PC-3 (cell line): ENCODE data around the gene HELQ. TPM values are rescaled to one million over a fixed set of nuclear protein-coding genes. Genes with fewer than 3 reads are reported as not detected.

Source experiments
- ATAC-seq: fragments of 200-7000 bp; cut with Tn5 transposase; 2 replicates; pipeline ENCODE4 v1.9.1; 2020; ENCODE audit warnings: mild to moderate bottlenecking, moderate library complexity
- BruUV-seq: library from RNA; stranded (reverse); fragments of 400-500 nt; replicated peaks from 2 replicates; lab custom pipeline; 2021; lab: Mats Ljungman, UMichigan
- CTCF ChIA-PET: fragments of 300-600 bp; sonication (Branson Sonifier 250); formaldehyde crosslinking; loops from one replicate; lab custom pipeline; 2022; ENCODE audit warnings: antibody characterized with exemption; lab: Charles Lee
- POLR2A ChIA-PET: fragments of 300-600 bp; sonication (Branson Sonifier 250); formaldehyde crosslinking; loops from one replicate; lab custom pipeline; 2022; ENCODE audit warnings: antibody characterized with exemption; ENCODE audit not compliant: unreplicated experiment; lab: Charles Lee
- DNase-seq: peaks from one replicate; pipeline ENCODE4 v3.0.0-alpha.2; 2015
- H2AFZ ChIP-seq: fragments of 300-600 bp; sonication (generic); 2 replicates; pipeline ENCODE4 v1.6.0; 2016; ENCODE audit warnings: antibody characterized with exemption, low read length
- H3F3A ChIP-seq: fragments of 300-600 bp; sonication (generic); one replicate; pipeline ENCODE4 v1.6.0; 2017; ENCODE audit warnings: antibody characterized with exemption, low read length, control low read depth, mild to moderate bottlenecking; ENCODE audit not compliant: unreplicated experiment
- H3K27ac ChIP-seq: fragments of 300-600 bp; sonication (generic); 2 replicates; pipeline ENCODE4 v1.5.1; 2016; ENCODE audit warnings: mild to moderate bottlenecking, low read length
- H3K27me3 ChIP-seq: fragments of 300-600 bp; sonication (generic); 2 replicates; pipeline ENCODE4 v1.6.1; 2016; ENCODE audit warnings: low read length, mixed read lengths
- H3K36me3 ChIP-seq: fragments of 300-600 bp; sonication (generic); 2 replicates; pipeline ENCODE4 v1.6.1; 2016; ENCODE audit warnings: low read depth, mixed run types, low read length, mixed read lengths
- H3K4me1 ChIP-seq: fragments of 300-600 bp; sonication (generic); 2 replicates; pipeline ENCODE4 v1.5.1; 2016; ENCODE audit warnings: low read length; ENCODE audit not compliant: insufficient read depth
- H3K4me2 ChIP-seq: fragments of 300-600 bp; sonication (generic); 2 replicates; pipeline ENCODE4 v1.6.0; 2016; ENCODE audit warnings: low read length
- H3K4me3 ChIP-seq: fragments of 300-600 bp; sonication (generic); 2 replicates; pipeline ENCODE4 v1.5.1; 2016; ENCODE audit warnings: mild to moderate bottlenecking, low read length, mixed read lengths
- H3K79me2 ChIP-seq: fragments of 300-600 bp; sonication (generic); 2 replicates; pipeline ENCODE4 v1.6.1; 2017; ENCODE audit warnings: low read length, mixed read lengths
- H3K9ac ChIP-seq: fragments of 300-600 bp; sonication (generic); 2 replicates; pipeline ENCODE4 v1.6.0; 2016; ENCODE audit warnings: mild to moderate bottlenecking, low read length
- H3K9me2 ChIP-seq: fragments of 300-600 bp; sonication (generic); replicated peaks from 2 replicates; pipeline ENCODE4 v1.6.1; 2016; ENCODE audit warnings: mixed run types, low read length, mixed read lengths
- H3K9me3 ChIP-seq: fragments of 300-600 bp; sonication (generic); 2 replicates; pipeline ENCODE4 v1.6.1; 2016; ENCODE audit warnings: low read length, mixed read lengths
- H4K20me1 ChIP-seq: fragments of 300-600 bp; sonication (generic); 2 replicates; pipeline ENCODE4 v1.6.1; 2016; ENCODE audit warnings: low read length, mixed read lengths
- EZH2 ChIP-seq: fragments of 300-600 bp; sonication (generic); IDR thresholded peaks from one replicate; pipeline ENCODE4 v1.6.1; 2017; ENCODE audit warnings: antibody characterized with exemption, mild to moderate bottlenecking, low read length; ENCODE audit not compliant: unreplicated experiment
- EZH2phosphoT487 ChIP-seq: fragments of 300-600 bp; sonication (generic); IDR thresholded peaks from 2 replicates; pipeline ENCODE4 v1.6.1; 2018; ENCODE audit warnings: mild to moderate bottlenecking, antibody characterized with exemption, low read length, borderline replicate concordance
- intact Hi-C: fragments of 100-400 bp; cut with micrococcal nuclease; formaldehyde crosslinking; loops from 2 replicates; pipeline ENCODE4 v1.9.0; 2023
- total RNA-seq: library from RNA; depleted of rRNA; stranded (reverse); fragments of >200 nt; gene quantifications from 2 replicates; pipeline ENCODE4 v1.2.3, GENCODE V29; 2014
- TF ChIP-seq, protein P1 (sequence below): fragments of 300-600 bp; sonication (generic); conservative IDR thresholded peaks from 2 replicates; pipeline ENCODE4 v1.5.1; 2017; ENCODE audit warnings: antibody characterized with exemption, low read depth, mild to moderate bottlenecking, low read length

HELQ gene
- total RNA-seq, 1 experiment from 2014 or later, result 7.3 TPM

DNA sequence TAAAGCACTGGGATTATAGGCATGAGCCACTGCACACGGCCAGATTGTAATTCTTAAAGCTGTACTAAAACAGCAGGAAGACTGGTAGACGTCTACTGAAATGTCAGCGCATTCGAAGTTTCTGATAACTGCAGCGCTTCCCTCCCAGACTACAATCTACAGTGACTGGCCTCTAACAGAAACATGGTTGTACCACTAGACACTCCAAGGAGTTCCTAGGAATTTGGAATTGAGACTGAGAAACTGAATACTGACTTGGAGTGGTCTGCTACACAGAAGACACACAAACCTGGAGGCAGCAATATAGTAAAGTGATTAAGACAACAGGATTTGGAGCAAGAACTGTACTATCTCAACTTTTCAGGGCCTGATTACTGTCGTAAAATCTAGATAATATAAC lies 937 bp downstream of the HELQ start:
- no peak for ATAC-seq
- POLR2A ChIA-PET, result interaction anchor here (0.7 kb wide), 1 partner anchor 26 kb away, joined by 4 read pairs; no protein-coding TSS in a partner anchor
- peak overlapping the region; percentile 95; the same call in 1 of the 2 replicates for H2AFZ ChIP-seq

DNA sequence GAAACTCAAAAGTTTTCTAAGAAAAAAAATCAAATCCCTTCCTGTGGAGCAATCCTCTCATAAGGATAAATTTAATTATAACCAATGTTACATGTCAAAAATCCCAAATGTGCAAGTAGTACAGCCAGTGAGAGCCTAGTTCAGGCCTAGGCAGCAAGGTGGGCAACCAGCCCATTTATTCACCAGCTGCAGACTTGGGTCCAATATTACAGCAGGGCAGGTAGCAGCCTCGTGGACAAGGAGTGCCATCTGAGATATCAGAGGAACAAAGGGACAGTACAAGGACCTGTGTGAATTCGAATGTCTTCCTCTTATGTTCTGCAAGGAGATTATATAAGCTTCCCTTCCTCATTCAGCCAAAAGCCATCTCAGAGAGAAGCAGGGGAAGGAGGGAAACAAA lies 6.6 kb downstream of the HELQ start:
- peaks cover 8% of the 10 kb centered on the region; the same call in 1 of the 2 replicates for H3K36me3 ChIP-seq
- ChIA-PET POLR2A (no interaction called here), CTCF (no interaction called here)
- intact Hi-C loops, result no loop called here
- no peak for ATAC-seq
- H3K9me3 ChIP-seq, result no peaks in the 10 kb centered on the region
- no peak overlapping the region for H2AFZ ChIP-seq
- H3K4me3 ChIP-seq, result no peak overlapping the region
- no peaks in the 10 kb centered on the region for H3K9me2 ChIP-seq
- no TSS peak for BruUV-seq
- no peaks in the 10 kb centered on the region for H3K27me3 ChIP-seq
- H3K27ac ChIP-seq, result no peak overlapping the region
- no peak overlapping the region for H3K4me2 ChIP-seq
- TF ChIP-seq, protein P1, sequence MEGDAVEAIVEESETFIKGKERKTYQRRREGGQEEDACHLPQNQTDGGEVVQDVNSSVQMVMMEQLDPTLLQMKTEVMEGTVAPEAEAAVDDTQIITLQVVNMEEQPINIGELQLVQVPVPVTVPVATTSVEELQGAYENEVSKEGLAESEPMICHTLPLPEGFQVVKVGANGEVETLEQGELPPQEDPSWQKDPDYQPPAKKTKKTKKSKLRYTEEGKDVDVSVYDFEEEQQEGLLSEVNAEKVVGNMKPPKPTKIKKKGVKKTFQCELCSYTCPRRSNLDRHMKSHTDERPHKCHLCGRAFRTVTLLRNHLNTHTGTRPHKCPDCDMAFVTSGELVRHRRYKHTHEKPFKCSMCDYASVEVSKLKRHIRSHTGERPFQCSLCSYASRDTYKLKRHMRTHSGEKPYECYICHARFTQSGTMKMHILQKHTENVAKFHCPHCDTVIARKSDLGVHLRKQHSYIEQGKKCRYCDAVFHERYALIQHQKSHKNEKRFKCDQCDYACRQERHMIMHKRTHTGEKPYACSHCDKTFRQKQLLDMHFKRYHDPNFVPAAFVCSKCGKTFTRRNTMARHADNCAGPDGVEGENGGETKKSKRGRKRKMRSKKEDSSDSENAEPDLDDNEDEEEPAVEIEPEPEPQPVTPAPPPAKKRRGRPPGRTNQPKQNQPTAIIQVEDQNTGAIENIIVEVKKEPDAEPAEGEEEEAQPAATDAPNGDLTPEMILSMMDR, result no peak
- no peak for TF ChIP-seq EZH2phosphoT487
- TF ChIP-seq EZH2, result no peak
- H3F3A ChIP-seq, result no peaks in the 10 kb centered on the region
- H3K9ac ChIP-seq, result no peak overlapping the region
- H3K79me2 ChIP-seq, result peaks cover 11% of the 10 kb centered on the region
- DNase-seq, result no peak
- no peaks in the 10 kb centered on the region for H3K4me1 ChIP-seq
- no peaks in the 10 kb centered on the region for H4K20me1 ChIP-seq

More for the DNA sequence above, 937 bp downstream of the HELQ start:
- intact Hi-C loops, result no loop called here
- Histone ChIP-seq H3K4me1 (peaks cover 11% of the 10 kb centered on the region), H3K79me2 (peaks cover 55% of the 10 kb centered on the region), H3K27ac (no peak overlapping the region), H3K36me3 (peaks cover 20% of the 10 kb centered on the region), H3K9me3 (no peaks in the 10 kb centered on the region), H3K4me3 (peak overlapping the region; percentile 88), H4K20me1 (no peaks in the 10 kb centered on the region), H3K9me2 (no peaks in the 10 kb centered on the region), H3K4me2 (peak overlapping the region; percentile 90), H3F3A (no peaks in the 10 kb centered on the region), H3K27me3 (no peaks in the 10 kb centered on the region), H3K9ac (peak overlapping the region; percentile 93)
- no peak for TF ChIP-seq EZH2
- TF ChIP-seq, protein P1, result no peak
- no peak for TF ChIP-seq EZH2phosphoT487
- no peak for DNase-seq
- no TSS peak for BruUV-seq
- CTCF ChIA-PET, result no interaction called here

DNA sequence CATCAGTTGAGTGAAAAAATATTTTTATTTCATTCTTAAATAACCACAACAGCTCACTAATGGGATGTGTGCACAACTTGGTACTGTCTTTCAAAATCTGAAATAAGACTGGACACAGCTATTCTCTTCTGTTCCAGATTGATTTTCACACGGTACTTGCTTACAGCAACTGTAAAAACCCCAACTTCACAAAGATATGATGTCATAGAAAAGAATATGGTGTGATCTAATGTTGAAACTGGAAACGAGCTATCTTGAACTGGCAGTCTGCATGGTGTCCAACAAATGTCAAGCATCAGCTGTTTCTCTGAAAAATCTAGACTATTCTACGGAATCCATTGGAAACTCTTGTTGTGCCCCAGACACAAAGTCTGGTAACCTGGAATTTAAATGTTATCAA lies 14.7 kb downstream of the HELQ start:
- Histone ChIP-seq H3K4me1 (no peaks in the 10 kb centered on the region), H3K36me3 (no peaks in the 10 kb centered on the region), H3K9me3 (no peaks in the 10 kb centered on the region), H3K79me2 (no peaks in the 10 kb centered on the region), H4K20me1 (no peaks in the 10 kb centered on the region), H3K9me2 (no peaks in the 10 kb centered on the region), H3K4me2 (no peak overlapping the region), H3K9ac (no peak overlapping the region), H2AFZ (no peak overlapping the region), H3K4me3 (no peak overlapping the region), H3K27me3 (no peaks in the 10 kb centered on the region), H3K27ac (no peak overlapping the region), H3F3A (no peaks in the 10 kb centered on the region)
- intact Hi-C loops, result no loop called here
- DNase-seq, result no peak
- TF ChIP-seq, protein P1, result no peak
- TF ChIP-seq EZH2phosphoT487, result no peak
- TF ChIP-seq EZH2, result no peak
- POLR2A ChIA-PET, result no interaction called here
- CTCF ChIA-PET, result no interaction called here
- no TSS peak for BruUV-seq
- ATAC-seq, result no peak
